GM04504 (cell line): ENCODE results near the gene EHMT1.

Source experiments
- DNase-seq: peaks from one replicate; pipeline ENCODE4 v3.0.0-alpha.2; 2012; ENCODE audit warnings: low read depth

The EHMT1 gene

GRCh38 chr9:137829260-137829996 is 210.6 kb downstream of the EHMT1 start:
- no peak for DNase-seq

GRCh38 chr9:137832191-137832700 is 213.4 kb downstream of the EHMT1 start:
- DNase-seq = no peak

GRCh38 chr9:137832830-137833590 is 214.2 kb downstream of the EHMT1 start:
- no peak for DNase-seq

- no peak for DNase-seq
Observed at GRCh38 chr9:137833721-137834613, 215.2 kb downstream of the EHMT1 start.

GRCh38 chr9:137834846-137835546 is 216.2 kb downstream of the EHMT1 start:
- DNase-seq = no peak

GRCh38 chr9:137836151-137836830 is 217.5 kb downstream of the EHMT1 start:
- DNase-seq = no peak

- no peak for DNase-seq
Observed at GRCh38 chr9:137836831-137837241, 218.0 kb downstream of the EHMT1 start.

GRCh38 chr9:137837345-137838278 is 218.8 kb downstream of the EHMT1 start:
- DNase-seq = no peak

- DNase-seq = no peak
Observed at GRCh38 chr9:137838576-137838975, 219.8 kb downstream of the EHMT1 start.

GRCh38 chr9:137843355-137843754 is 224.6 kb downstream of the EHMT1 start:
- no peak for DNase-seq

- no peak for DNase-seq
Observed at GRCh38 chr9:137851516-137852267, 232.9 kb downstream of the EHMT1 start.

- DNase-seq = no peak
Observed at GRCh38 chr9:137853392-137853995, 234.7 kb downstream of the EHMT1 start.

GRCh38 chr9:137860361-137860760 is 241.6 kb downstream of the EHMT1 start:
- DNase-seq = no peak

GRCh38 chr9:137865581-137866145 is 246.9 kb downstream of the EHMT1 start:
- DNase-seq = no peak

- no peak for DNase-seq
Observed at GRCh38 chr9:137866226-137867141, 247.7 kb downstream of the EHMT1 start.

GRCh38 chr9:137870432-137870831 is 251.6 kb downstream of the EHMT1 start:
- DNase-seq = no peak

- DNase-seq = no peak
Observed at GRCh38 chr9:137872296-137872695, 253.5 kb downstream of the EHMT1 start.
